ENCODE data around the gene REPIN1. TPM values are rescaled to one million over a fixed set of nuclear protein-coding genes. Genes with fewer than 3 reads are reported as not detected.

The REPIN1 gene
- total and polyA plus RNA-seq, 7 experiments from 2014 or later, result 46.7 to 103 (median 78.4) TPM

DNA sequence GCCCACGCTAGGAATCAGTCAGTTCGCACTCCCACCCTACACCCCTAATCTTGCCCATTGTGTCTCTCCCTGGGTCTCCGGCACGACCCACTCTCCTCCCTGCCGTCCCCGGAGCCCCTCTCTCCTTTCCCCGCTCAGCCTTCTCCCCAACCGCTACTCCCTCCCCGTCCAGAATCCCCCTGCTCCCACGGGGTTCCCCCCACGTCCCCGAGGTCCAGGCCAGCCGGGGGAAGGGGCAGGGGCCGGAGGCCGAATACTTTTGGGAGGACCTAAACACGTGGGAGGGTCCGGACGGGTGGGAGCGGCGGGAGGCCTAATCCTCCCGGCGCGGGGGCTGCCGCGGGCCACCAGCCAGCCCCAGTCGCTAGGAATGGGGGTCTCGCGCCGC is 27.8 kb upstream of the REPIN1 start:
- intact Hi-C loops (cut with micrococcal nuclease), result no loop called here
- no peak for DNase-seq
- Histone ChIP-seq H3K27me3 (ENCODE audit: control insufficient read depth in 2 of 2, insufficient read depth in 2 of 2, low read length in 2 of 2) (no peaks in the 10 kb centered on the region), H3K36me3 (ENCODE audit: control insufficient read depth in 2 of 3, insufficient read depth in 3 of 3, low read length in 3 of 3) (peaks cover 0 to 9% (median 0%) of the 10 kb centered on the region in 3 experiments), H3K27ac (ENCODE audit: low read depth, low read length) (no peak overlapping the region), H3K9me3 (ENCODE audit: control insufficient read depth in 2 of 3, low read length in 3 of 3) (peaks cover 0 to 4% (median 0%) of the 10 kb centered on the region in 3 experiments), H3K4me1 (ENCODE audit: control insufficient read depth in 2 of 2, insufficient read depth in 2 of 2, low read length in 2 of 2) (no peaks in the 10 kb centered on the region), H3K4me3 (ENCODE audit: low read length) (no peak overlapping the region)
- Mint-ChIP-seq H3K4me1 (peaks cover 0 to 12% (median 6%) of the 10 kb centered on the region in 7 donors), H3K27me3 (peaks cover 6 to 54% (median 24%) of the 10 kb centered on the region in 5 donors), H3K27ac (no peak overlapping the region), H3K9me3 (peaks cover 0 to 20% (median 6%) of the 10 kb centered on the region in 11 donors), H3K4me3 (peak overlapping the region in 4 of 10 donors; percentile 18 to 70 (median 32)), H3K36me3 (peaks cover 4 to 14% (median 11%) of the 10 kb centered on the region in 5 donors)
- POLR2A ChIA-PET, result no interaction called here
- CTCF ChIA-PET, result no interaction called here
- no peak for ATAC-seq

DNA sequence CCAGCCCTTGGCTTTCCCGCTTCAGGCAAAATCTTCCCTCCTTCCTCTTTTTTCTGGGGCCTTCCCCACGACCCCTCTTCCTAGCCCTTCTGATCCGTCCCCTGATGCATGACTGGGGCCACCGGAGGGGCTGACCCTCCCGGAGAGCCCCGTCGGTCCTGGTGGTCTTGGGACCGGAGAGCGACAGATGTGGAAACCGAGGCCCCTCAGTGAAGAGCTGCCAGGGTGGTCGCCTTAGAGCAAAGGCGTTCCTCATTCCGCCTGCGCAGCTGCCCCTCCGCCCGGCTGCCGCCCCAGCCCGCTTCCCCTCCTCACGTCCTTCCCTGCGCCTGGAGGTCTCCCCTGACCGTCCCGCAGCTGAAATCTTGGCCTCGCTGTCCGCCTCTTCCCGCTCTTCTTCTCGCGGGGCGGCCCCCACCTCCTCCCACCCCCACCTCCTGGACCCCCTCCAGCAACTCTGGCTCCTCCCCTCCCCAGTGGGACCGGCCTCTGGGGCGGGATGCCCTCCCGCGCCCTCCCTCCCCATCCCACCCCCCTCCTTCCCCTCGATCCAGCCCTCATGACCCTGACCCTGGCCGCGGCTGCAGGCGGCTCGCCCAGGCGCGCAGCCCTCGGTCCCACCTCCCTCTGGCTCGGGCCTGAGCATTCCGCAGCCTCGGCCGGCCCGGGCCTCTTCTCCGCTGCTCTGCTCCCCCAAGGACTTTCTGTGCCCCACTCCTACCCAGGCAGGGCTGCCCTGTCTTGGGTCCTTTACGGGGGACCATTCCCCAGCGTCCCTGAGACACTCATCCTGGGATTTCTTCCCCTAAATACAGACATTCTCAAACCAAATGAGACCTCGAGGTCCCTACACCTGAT is 27.1 kb upstream of the REPIN1 start, which contains the start of gene RARRES2:
Gene RARRES2, minus strand, starts transcription at position 367 of the 858 bp plus-strand sequence. CDS start 1,020 bp downstream, outside the sequence.
- no peak within 1 kb of the TSS for H3K27ac Mint-ChIP-seq
- Histone ChIP-seq H3K27ac (ENCODE audit: low read depth, low read length) (no peak within 1 kb of the TSS), H3K9me3 (ENCODE audit: control insufficient read depth in 2 of 3, low read length in 3 of 3) (peaks cover 0 to 4% (median 0%) of the 10 kb centered on the region in 3 experiments), H3K27me3 (ENCODE audit: control insufficient read depth in 2 of 2, insufficient read depth in 2 of 2, low read length in 2 of 2) (no peaks in the 10 kb centered on the region), H3K4me1 (ENCODE audit: control insufficient read depth in 2 of 2, insufficient read depth in 2 of 2, low read length in 2 of 2) (no peaks in the 10 kb centered on the region), H3K36me3 (ENCODE audit: control insufficient read depth in 2 of 3, insufficient read depth in 3 of 3, low read length in 3 of 3) (peaks cover 0 to 9% (median 0%) of the 10 kb centered on the region in 3 experiments), H3K4me3 (ENCODE audit: low read length) (no peak within 1 kb of the TSS)
- H3K9me3 Mint-ChIP-seq, result peaks cover 0 to 20% (median 6%) of the 10 kb centered on the region in 11 donors
- H3K4me3 Mint-ChIP-seq, result peak within 1 kb of the TSS in 6 of 10 donors; percentile 10 to 70 (median 32)
- ChIA-PET POLR2A (no interaction called here), CTCF (no interaction called here)
- DNase-seq, result no peak
- peaks cover 6 to 58% (median 28%) of the 10 kb centered on the region in 5 donors for H3K27me3 Mint-ChIP-seq
- peaks cover 4 to 13% (median 10%) of the 10 kb centered on the region in 5 donors for H3K36me3 Mint-ChIP-seq
- intact Hi-C loops (cut with micrococcal nuclease), result no loop called here
- ATAC-seq, result no peak
- H3K4me1 Mint-ChIP-seq, result peaks cover 0 to 13% (median 6%) of the 10 kb centered on the region in 7 donors

DNA sequence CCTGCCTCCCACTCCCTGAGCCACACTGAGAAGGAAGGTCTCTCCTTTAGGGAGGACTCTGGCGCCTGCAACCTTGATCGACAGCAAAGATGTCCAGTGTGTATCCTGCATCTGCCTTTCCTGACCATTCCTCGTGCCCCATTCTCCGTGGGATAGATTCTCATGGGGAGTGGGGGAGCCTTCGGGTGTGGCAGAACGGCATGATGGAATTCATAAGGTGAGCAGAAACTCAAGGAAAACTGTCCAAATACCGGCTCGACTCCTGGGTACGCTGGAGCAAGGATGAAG is 26.6 kb upstream of the REPIN1 start:
- no peak for DNase-seq
- H3K36me3 ChIP-seq (ENCODE audit: control insufficient read depth in 2 of 3, insufficient read depth in 3 of 3, low read length in 3 of 3), result peaks cover 0 to 6% (median 0%) of the 10 kb centered on the region in 3 experiments
- Mint-ChIP-seq H3K4me3 (peak overlapping the region in 1 of 10 donors; percentile 63), H3K9me3 (peaks cover 0 to 20% (median 6%) of the 10 kb centered on the region in 11 donors), H3K27me3 (peaks cover 6 to 61% (median 32%) of the 10 kb centered on the region in 5 donors), H3K27ac (no peak overlapping the region), H3K4me1 (peaks cover 0 to 13% (median 6%) of the 10 kb centered on the region in 7 donors), H3K36me3 (peaks cover 4 to 15% (median 10%) of the 10 kb centered on the region in 5 donors)
- ChIA-PET POLR2A (no interaction called here), CTCF (no interaction called here)
- ATAC-seq, result no peak
- intact Hi-C loops (cut with micrococcal nuclease), result no loop called here
- H3K9me3 ChIP-seq (ENCODE audit: control insufficient read depth in 2 of 3, low read length in 3 of 3), result peaks cover 0 to 4% (median 0%) of the 10 kb centered on the region in 3 experiments
- H3K27ac ChIP-seq (ENCODE audit: low read depth, low read length), result no peak overlapping the region
- H3K4me3 ChIP-seq (ENCODE audit: low read length), result no peak overlapping the region
- H3K27me3 ChIP-seq (ENCODE audit: control insufficient read depth in 2 of 2, insufficient read depth in 2 of 2, low read length in 2 of 2), result no peaks in the 10 kb centered on the region
- no peaks in the 10 kb centered on the region for H3K4me1 ChIP-seq (ENCODE audit: control insufficient read depth in 2 of 2, insufficient read depth in 2 of 2, low read length in 2 of 2)

DNA sequence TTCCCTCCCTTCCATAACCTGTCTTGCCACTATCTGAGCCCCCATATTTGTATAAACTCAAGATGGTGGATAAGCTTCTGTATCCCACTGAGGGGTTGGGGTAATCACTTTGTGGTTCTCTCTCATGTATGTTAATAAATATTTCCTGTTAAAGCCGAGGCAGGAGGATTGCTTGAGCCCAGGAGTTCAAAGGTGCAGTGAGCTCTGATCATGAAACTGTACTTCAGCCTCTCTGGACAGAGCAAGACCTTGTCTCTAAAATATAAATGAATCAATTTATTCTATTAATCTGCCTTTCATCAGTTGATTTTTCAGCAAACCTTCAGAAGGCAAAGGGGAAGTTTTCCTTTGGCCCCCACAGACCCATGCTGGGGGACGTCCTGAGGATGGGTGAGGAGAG is 25.4 kb upstream of the REPIN1 start:
- Mint-ChIP-seq H3K9me3 (peaks cover 0 to 20% (median 6%) of the 10 kb centered on the region in 11 donors), H3K4me1 (peaks cover 0 to 13% (median 6%) of the 10 kb centered on the region in 7 donors), H3K27ac (no peak overlapping the region), H3K4me3 (no peak overlapping the region), H3K36me3 (peaks cover 0 to 15% (median 3%) of the 10 kb centered on the region in 5 donors), H3K27me3 (peaks cover 6 to 65% (median 32%) of the 10 kb centered on the region in 5 donors)
- no peak for DNase-seq
- H3K4me3 ChIP-seq (ENCODE audit: low read length), result no peak overlapping the region
- ATAC-seq, result no peak
- H3K27ac ChIP-seq (ENCODE audit: low read depth, low read length), result no peak overlapping the region
- intact Hi-C loops (cut with micrococcal nuclease), result no loop called here
- H3K4me1 ChIP-seq (ENCODE audit: control insufficient read depth in 2 of 2, insufficient read depth in 2 of 2, low read length in 2 of 2), result no peaks in the 10 kb centered on the region
- POLR2A ChIA-PET, result no interaction called here
- no peaks in the 10 kb centered on the region for H3K36me3 ChIP-seq (ENCODE audit: control insufficient read depth in 2 of 3, insufficient read depth in 3 of 3, low read length in 3 of 3)
- CTCF ChIA-PET, result no interaction called here
- H3K9me3 ChIP-seq (ENCODE audit: control insufficient read depth in 2 of 3, low read length in 3 of 3), result peaks cover 0 to 4% (median 0%) of the 10 kb centered on the region in 3 experiments
- H3K27me3 ChIP-seq (ENCODE audit: control insufficient read depth in 2 of 2, insufficient read depth in 2 of 2, low read length in 2 of 2), result no peaks in the 10 kb centered on the region

DNA sequence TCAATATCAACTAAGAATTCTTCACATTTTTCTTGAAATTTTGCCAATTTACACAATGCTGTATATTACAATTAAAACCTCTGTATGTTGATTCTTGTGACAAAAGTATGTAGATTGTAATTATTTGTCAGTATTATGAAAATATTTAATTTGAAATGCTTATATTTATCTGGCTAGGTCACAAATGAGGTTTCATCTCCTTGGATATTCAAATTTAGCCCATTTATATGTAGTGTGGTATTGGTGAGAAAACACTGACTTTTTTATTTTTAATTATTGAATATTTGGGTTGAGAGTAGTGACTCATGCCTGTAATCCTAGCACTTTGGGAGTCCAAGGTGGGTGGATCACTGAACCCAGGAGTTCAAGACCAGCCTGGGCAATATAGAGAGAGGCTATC is 24.3 kb upstream of the REPIN1 start:
- H3K36me3 ChIP-seq (ENCODE audit: control insufficient read depth in 2 of 3, insufficient read depth in 3 of 3, low read length in 3 of 3), result no peaks in the 10 kb centered on the region
- no peaks in the 10 kb centered on the region for H3K4me1 ChIP-seq (ENCODE audit: control insufficient read depth in 2 of 2, insufficient read depth in 2 of 2, low read length in 2 of 2)
- H3K27ac ChIP-seq (ENCODE audit: low read depth, low read length), result no peak overlapping the region
- DNase-seq, result no peak
- H3K4me3 Mint-ChIP-seq, result no peak overlapping the region
- no peak for ATAC-seq
- peaks cover 0 to 4% (median 0%) of the 10 kb centered on the region in 3 experiments for H3K9me3 ChIP-seq (ENCODE audit: control insufficient read depth in 2 of 3, low read length in 3 of 3)
- intact Hi-C loops (cut with micrococcal nuclease), result no loop called here
- ChIA-PET POLR2A (interaction anchor here (0.6 kb wide), 1 partner anchor 743 kb away, joined by 3 read pairs; no protein-coding TSS in a partner anchor), CTCF (interaction anchor here (0.6 kb wide), 3 partner anchors 11 to 145 kb away, joined by 3 to 4 read pairs (median 3); no protein-coding TSS in a partner anchor)
- H3K4me3 ChIP-seq (ENCODE audit: low read length), result no peak overlapping the region
- H3K27me3 ChIP-seq (ENCODE audit: control insufficient read depth in 2 of 2, insufficient read depth in 2 of 2, low read length in 2 of 2), result no peaks in the 10 kb centered on the region
- H3K4me1 Mint-ChIP-seq, result peaks cover 0 to 13% (median 6%) of the 10 kb centered on the region in 7 donors
- no peak overlapping the region for H3K27ac Mint-ChIP-seq
- H3K36me3 Mint-ChIP-seq, result peaks cover 0 to 15% (median 3%) of the 10 kb centered on the region in 5 donors
- peaks cover 6 to 70% (median 32%) of the 10 kb centered on the region in 5 donors for H3K27me3 Mint-ChIP-seq
- peaks cover 0 to 20% (median 6%) of the 10 kb centered on the region in 11 donors for H3K9me3 Mint-ChIP-seq

DNA sequence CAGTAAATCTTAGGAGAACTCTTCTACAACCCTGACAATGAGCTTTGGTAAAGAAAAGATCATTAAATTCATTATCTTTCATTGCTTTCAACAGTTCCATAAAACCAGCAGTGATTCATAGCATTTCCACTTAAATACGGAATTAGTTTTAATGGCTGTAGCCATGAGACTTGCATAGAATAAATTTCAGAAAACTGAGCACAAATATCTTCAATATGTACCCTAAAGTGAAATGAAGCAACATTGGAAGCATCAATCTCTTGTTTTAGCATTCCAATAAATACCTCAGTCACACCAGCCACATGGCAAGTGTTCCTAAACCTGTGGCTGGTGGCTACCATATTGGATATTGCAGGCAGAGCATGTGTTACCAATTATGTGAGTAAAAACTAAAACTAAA is 23.6 kb upstream of the REPIN1 start:
- intact Hi-C loops (cut with micrococcal nuclease), result no loop called here
- Mint-ChIP-seq H3K9me3 (peaks cover 0 to 20% (median 6%) of the 10 kb centered on the region in 11 donors), H3K4me3 (no peak overlapping the region), H3K27me3 (peaks cover 6 to 63% (median 32%) of the 10 kb centered on the region in 5 donors), H3K27ac (no peak overlapping the region), H3K4me1 (peaks cover 0 to 10% (median 5%) of the 10 kb centered on the region in 7 donors), H3K36me3 (peaks cover 0 to 12% (median 3%) of the 10 kb centered on the region in 5 donors)
- no peaks in the 10 kb centered on the region for H3K36me3 ChIP-seq (ENCODE audit: control insufficient read depth in 2 of 3, insufficient read depth in 3 of 3, low read length in 3 of 3)
- no peak for DNase-seq
- no peak for ATAC-seq
- ChIA-PET POLR2A (no interaction called here), CTCF (interaction anchor here (0.6 kb wide), 2 partner anchors 10 to 145 kb away, joined by 3 to 4 read pairs; no protein-coding TSS in a partner anchor)
- no peaks in the 10 kb centered on the region for H3K4me1 ChIP-seq (ENCODE audit: control insufficient read depth in 2 of 2, insufficient read depth in 2 of 2, low read length in 2 of 2)
- no peak overlapping the region for H3K27ac ChIP-seq (ENCODE audit: low read depth, low read length)
- no peaks in the 10 kb centered on the region for H3K27me3 ChIP-seq (ENCODE audit: control insufficient read depth in 2 of 2, insufficient read depth in 2 of 2, low read length in 2 of 2)
- peaks cover 0 to 4% (median 0%) of the 10 kb centered on the region in 3 experiments for H3K9me3 ChIP-seq (ENCODE audit: control insufficient read depth in 2 of 3, low read length in 3 of 3)
- no peak overlapping the region for H3K4me3 ChIP-seq (ENCODE audit: low read length)
